Peyer's patch (tissue), 4 donors: ENCODE results near the gene ARNT2. TPM values are rescaled to one million over a fixed set of nuclear protein-coding genes. Genes with fewer than 3 reads are reported as not detected.

Source experiments
- DNase-seq, 3 donors: peaks; one replicate each; pipeline ENCODE4 v3.0.0-alpha.2; 2017 to 2019
- H3K27ac ChIP-seq, 4 donors: fragments of 200-600 bp; sonication (generic); one replicate each; pipeline ENCODE4 v1.5.1; 2016 to 2019
- H3K27me3 ChIP-seq, 2 donors: fragments of 200-600 bp; sonication (generic); one replicate each; pipeline ENCODE4 v1.5.1; 2019
- H3K36me3 ChIP-seq, 3 donors: fragments of 200-600 bp; sonication (generic); one replicate each; pipeline ENCODE4 v1.5.1; 2016 to 2019
- H3K4me1 ChIP-seq, 4 donors: fragments of 200-600 bp; sonication (generic); one replicate each; pipeline ENCODE4 v1.5.1; 2016 to 2019
- H3K4me3 ChIP-seq, 4 donors: fragments of 200-600 bp; sonication (generic); 1 replicate in 3 of 4; 2 replicates in 1 of 4; pipeline ENCODE4 v1.5.1; 2016 to 2019; ENCODE audit warnings: mild to moderate bottlenecking in 1 of 4
- H3K9me3 ChIP-seq, 4 donors: fragments of 200-600 bp; sonication (generic); one replicate each; pipeline ENCODE4 v1.5.1; 2016 to 2019; ENCODE audit warnings: mild to moderate bottlenecking in 1 of 4
- CTCF ChIP-seq, 6 experiments: fragments of 450-650 bp in 4 of 6; fragments of 200-600 bp in 2 of 6; sonication (generic) in 1 of 6; IDR thresholded peaks; one replicate each; pipeline ENCODE4 v1.5.1; 2017 to 2019; ENCODE audit warnings: antibody characterized with exemption in 6 of 6, mild to moderate bottlenecking in 3 of 6, moderate library complexity in 1 of 6
- POLR2A ChIP-seq, 2 donors: fragments of 450-650 bp; IDR thresholded peaks; one replicate each; pipeline ENCODE4 v1.5.1; 2017; ENCODE audit warnings: antibody characterized with exemption in 2 of 2, mild to moderate bottlenecking in 2 of 2, moderate library complexity in 2 of 2
- total RNA-seq, 4 donors: library from RNA; depleted of rRNA; stranded (reverse); fragments of >200 nt; gene quantifications; one replicate each; pipeline ENCODE4 v1.1.0, GENCODE V29; 2016

The ARNT2 gene
- total RNA-seq, 4 donors from 2014 or later = 2.5 to 10.3 (median 4.5) TPM

DNA sequence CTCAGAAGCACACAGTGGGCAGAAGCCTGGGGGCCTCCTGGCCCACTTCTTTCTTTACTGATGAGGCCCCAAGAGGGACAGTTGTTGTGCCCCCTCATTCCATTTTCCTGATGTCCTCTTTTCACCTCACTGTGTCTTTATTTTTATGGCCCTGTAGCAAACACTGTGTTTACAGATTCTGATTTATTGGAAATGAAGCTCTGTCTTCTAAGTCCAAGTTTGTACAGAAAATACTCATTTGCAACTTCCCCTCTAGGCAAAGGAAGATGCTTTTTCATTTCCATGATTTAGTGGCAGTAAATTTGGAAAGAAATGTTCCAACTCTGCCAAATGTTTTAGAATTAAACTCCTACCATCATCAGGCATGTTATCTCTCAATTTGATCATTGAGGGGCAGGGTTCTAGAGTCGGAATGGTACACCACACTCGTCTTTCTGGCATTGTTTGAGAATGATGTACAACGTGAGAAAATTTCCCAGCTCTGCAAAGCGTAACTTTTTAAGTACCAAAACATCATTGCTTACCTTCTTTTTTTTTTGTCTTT is 129.7 kb downstream of the ARNT2 start:
- Histone ChIP-seq H3K36me3 (no peaks in the 10 kb centered on the region), H3K27ac (no peak overlapping the region), H3K4me3 (no peak overlapping the region), H3K4me1 (no peaks in the 10 kb centered on the region), H3K27me3 (no peaks in the 10 kb centered on the region), H3K9me3 (no peaks in the 10 kb centered on the region)
- no peak for DNase-seq
- TF ChIP-seq POLR2A (IDR thresholded peaks at IDR 0.05) = no peak
- no peak for TF ChIP-seq CTCF (IDR thresholded peaks at IDR 0.05)

- Histone ChIP-seq H3K4me1 (no peaks in the 10 kb centered on the region), H3K36me3 (no peaks in the 10 kb centered on the region), H3K27me3 (no peaks in the 10 kb centered on the region), H3K9me3 (no peaks in the 10 kb centered on the region), H3K4me3 (no peak overlapping the region), H3K27ac (no peak overlapping the region)
- DNase-seq = no peak
- no peak for TF ChIP-seq CTCF (IDR thresholded peaks at IDR 0.05)
- TF ChIP-seq POLR2A (IDR thresholded peaks at IDR 0.05) = no peak
Measured at GRCh38 chr15:80536231-80536630, 132.0 kb downstream of the ARNT2 start.

DNA sequence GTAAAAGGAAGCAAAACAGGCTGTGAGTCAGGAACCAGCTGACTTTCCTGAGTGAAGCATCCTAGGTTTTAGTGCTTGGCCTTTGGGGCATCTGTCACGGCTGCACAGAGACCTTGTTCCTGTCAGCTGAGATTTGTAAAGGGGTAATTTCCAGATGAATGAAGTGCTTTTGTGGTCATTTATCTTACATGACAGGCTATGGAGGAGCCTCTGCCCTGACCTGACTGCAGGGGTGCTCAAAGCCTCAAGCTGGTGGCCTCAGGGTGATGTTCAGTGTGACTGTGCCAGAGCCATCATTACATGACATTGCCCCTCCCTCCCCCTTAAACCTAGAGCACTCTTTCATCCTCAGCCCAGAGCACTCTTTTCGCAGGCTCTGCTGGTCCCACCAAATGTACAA is 132.5 kb downstream of the ARNT2 start:
- Histone ChIP-seq H3K4me3 (no peak overlapping the region), H3K27ac (no peak overlapping the region), H3K9me3 (no peaks in the 10 kb centered on the region), H3K36me3 (no peaks in the 10 kb centered on the region), H3K4me1 (no peaks in the 10 kb centered on the region), H3K27me3 (no peaks in the 10 kb centered on the region)
- no peak for DNase-seq
- TF ChIP-seq POLR2A (IDR thresholded peaks at IDR 0.05) (no peak), CTCF (IDR thresholded peaks at IDR 0.05) (no peak)

DNA sequence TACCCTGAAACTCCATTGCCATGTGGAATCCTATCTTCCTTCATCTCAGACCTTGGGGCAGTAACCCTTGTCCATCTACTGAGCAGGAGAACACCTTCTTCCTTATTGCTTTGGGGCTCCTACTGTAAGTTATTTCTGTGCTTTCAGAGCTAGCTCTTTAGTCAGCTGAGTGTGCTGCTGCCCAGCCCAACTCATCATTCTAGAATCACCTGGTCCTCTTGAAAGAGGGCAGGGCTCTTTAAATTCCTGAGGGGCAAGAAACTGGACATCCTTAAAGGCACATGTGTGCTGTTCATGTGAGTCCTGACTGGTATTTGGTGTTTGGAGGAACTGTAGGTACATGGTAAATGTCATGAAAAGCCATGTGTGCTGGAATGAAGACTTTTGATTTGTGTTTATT is 140.9 kb downstream of the ARNT2 start:
- DNase-seq = no peak
- H3K9me3 ChIP-seq = no peaks in the 10 kb centered on the region
- no peaks in the 10 kb centered on the region for H3K36me3 ChIP-seq
- H3K4me1 ChIP-seq = no peaks in the 10 kb centered on the region
- no peaks in the 10 kb centered on the region for H3K27me3 ChIP-seq
- H3K4me3 ChIP-seq = no peak overlapping the region
- no peak overlapping the region for H3K27ac ChIP-seq
- TF ChIP-seq CTCF (IDR thresholded peaks at IDR 0.05) = no peak
- no peak for TF ChIP-seq POLR2A (IDR thresholded peaks at IDR 0.05)

GRCh38 chr15:80547264-80547663 is 143.1 kb downstream of the ARNT2 start:
- no peak for TF ChIP-seq CTCF (IDR thresholded peaks at IDR 0.05)
- no peak for TF ChIP-seq POLR2A (IDR thresholded peaks at IDR 0.05)
- Histone ChIP-seq H3K9me3 (no peaks in the 10 kb centered on the region), H3K4me3 (no peak overlapping the region), H3K4me1 (no peaks in the 10 kb centered on the region), H3K27me3 (no peaks in the 10 kb centered on the region), H3K27ac (no peak overlapping the region), H3K36me3 (no peaks in the 10 kb centered on the region)
- no peak for DNase-seq

GRCh38 chr15:80549191-80549590 is 145.0 kb downstream of the ARNT2 start:
- Histone ChIP-seq H3K4me3 (no peak overlapping the region), H3K4me1 (no peaks in the 10 kb centered on the region), H3K9me3 (no peaks in the 10 kb centered on the region), H3K27ac (no peak overlapping the region), H3K36me3 (no peaks in the 10 kb centered on the region), H3K27me3 (no peaks in the 10 kb centered on the region)
- DNase-seq = no peak
- TF ChIP-seq CTCF (IDR thresholded peaks at IDR 0.05) (no peak), POLR2A (IDR thresholded peaks at IDR 0.05) (no peak)
